ELR (cell line): ENCODE measurements around the gene ARHGAP11A.

ENCODE experiments used
- DNase-seq: peaks from one replicate; pipeline ENCODE4 v3.0.0-alpha.2; 2015; ENCODE audit warnings: low read depth

ARHGAP11A gene

DNA sequence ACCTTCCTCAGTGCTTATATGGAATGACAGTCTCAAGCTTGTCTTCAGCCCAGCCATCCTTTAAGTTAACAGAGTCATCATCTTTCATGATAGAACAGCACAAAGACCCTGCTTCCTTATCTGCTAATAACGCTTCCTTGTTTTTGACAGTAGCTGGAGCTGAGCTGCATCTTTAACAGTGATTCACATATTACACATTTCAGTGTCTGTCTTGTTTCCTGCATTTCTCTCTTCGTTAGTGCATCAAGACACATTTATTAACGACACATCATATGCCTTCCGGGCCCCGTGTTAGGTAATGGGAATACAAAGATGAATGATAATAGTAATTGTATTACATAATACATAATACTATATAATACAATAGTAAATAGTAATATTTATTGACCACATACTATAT lies 72.3 kb downstream of the ARHGAP11A start:
- DNase-seq, result peak; percentile 88

DNA sequence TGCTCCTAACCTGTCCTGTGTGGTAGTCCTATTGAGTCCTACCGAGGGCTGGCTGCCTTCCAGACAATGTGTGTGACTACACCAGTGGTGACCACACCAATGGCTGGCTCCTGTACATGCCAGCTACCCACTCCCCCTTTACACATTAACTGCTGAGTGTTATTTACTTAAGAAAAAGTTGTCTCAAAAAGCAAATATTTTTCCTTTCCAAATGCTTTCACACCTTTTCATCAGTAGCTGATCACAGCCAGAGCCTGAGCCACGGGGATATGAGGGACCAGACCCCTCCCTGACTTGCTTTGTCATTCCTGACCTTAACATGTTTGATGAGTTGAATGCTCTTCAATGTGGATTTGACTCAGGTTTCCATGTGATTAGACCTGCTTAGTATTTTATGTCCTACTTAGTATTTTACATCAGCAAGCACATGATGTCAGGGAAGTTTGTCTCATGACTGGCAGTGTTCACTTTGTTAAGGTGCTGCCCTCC lies 72.9 kb downstream of the ARHGAP11A start:
- peak; percentile 81 for DNase-seq
